SKM-1 (cell line): ENCODE data around the gene GRAMD4.
A peak's percentile ranks its signal among the peaks of the same experiment; 100 is the strongest.

Experiments used
- DNase-seq: peaks from one replicate; lab custom pipeline; 2025; ENCODE audit not compliant: unreplicated experiment; lab: John Stamatoyannopoulos, UW

Gene GRAMD4

GRCh38 chr22:46668116-46668515 lies 47.9 kb downstream of the GRAMD4 start:
- no peak for DNase-seq

GRCh38 chr22:46669201-46669600 lies 49.0 kb downstream of the GRAMD4 start:
- no peak for DNase-seq

- no peak for DNase-seq
Measured at GRCh38 chr22:46671824-46672432, 51.7 kb downstream of the GRAMD4 start.

GRCh38 chr22:46672731-46673130 lies 52.5 kb downstream of the GRAMD4 start:
- DNase-seq, result no peak

- DNase-seq, result no peak
Measured at GRCh38 chr22:46673205-46673604, 53.0 kb downstream of the GRAMD4 start.

- no peak for DNase-seq
Measured at GRCh38 chr22:46673662-46674236, 53.6 kb downstream of the GRAMD4 start.

GRCh38 chr22:46674367-46674781 lies 54.2 kb downstream of the GRAMD4 start:
- DNase-seq, result no peak

- DNase-seq, result no peak
Measured at GRCh38 chr22:46674906-46675305, 54.7 kb downstream of the GRAMD4 start.

GRCh38 chr22:46675479-46675878 lies 55.3 kb downstream of the GRAMD4 start:
- no peak for DNase-seq

- DNase-seq, result no peak
Measured at GRCh38 chr22:46675938-46676337, 55.8 kb downstream of the GRAMD4 start.

- no peak for DNase-seq
Measured at GRCh38 chr22:46676479-46676878, 56.3 kb downstream of the GRAMD4 start.

GRCh38 chr22:46676881-46677280 lies 56.7 kb downstream of the GRAMD4 start:
- no peak for DNase-seq

- no peak for DNase-seq
Measured at GRCh38 chr22:46677323-46678002, 57.3 kb downstream of the GRAMD4 start.

- no peak for DNase-seq
Measured at GRCh38 chr22:46678003-46678657, 57.9 kb downstream of the GRAMD4 start.

- no peak for DNase-seq
Measured at GRCh38 chr22:46678785-46679700, 58.9 kb downstream of the GRAMD4 start.

- DNase-seq, result no peak
Measured at GRCh38 chr22:46679706-46680269, 59.6 kb downstream of the GRAMD4 start.

GRCh38 chr22:46681010-46681409 lies 60.8 kb downstream of the GRAMD4 start:
- DNase-seq, result peak; percentile 18

- DNase-seq, result no peak
Measured at GRCh38 chr22:46682011-46682731, 62.0 kb downstream of the GRAMD4 start.

- DNase-seq, result peak; percentile 28
Measured at GRCh38 chr22:46684706-46685105, 64.5 kb downstream of the GRAMD4 start.
